Activated T-helper 17 cell treated with anti-CD3 and anti-CD28 coated beads, Interleukin-2, amount 50 U/mL, for 72 hours (primary cell): ENCODE results near the gene AQP12A. TPM values are rescaled to one million over a fixed set of nuclear protein-coding genes. Genes with fewer than 3 reads are reported as not detected.
"Not testable (repeated sequence)": the region's sequence is repeated elsewhere in the genome, so short reads cannot be mapped to it uniquely, and the experiment has no call there.

Experiments used
- ATAC-seq: fragments of 150-1000 bp; cut with Tn5 transposase; replicated peaks from 2 replicates; pipeline ENCODE4 v1.10.0; 2021; ENCODE audit warnings: mild to moderate bottlenecking, moderate library complexity
- H3K27ac Mint-ChIP-seq: one replicate; pipeline ENCODE4 v1.8.0; 2022; ENCODE audit warnings: mixed read lengths
- H3K27me3 Mint-ChIP-seq: one replicate; pipeline ENCODE4 v1.8.0; 2022; ENCODE audit warnings: mixed read lengths
- H3K36me3 Mint-ChIP-seq: one replicate; pipeline ENCODE4 v1.8.0; 2022; ENCODE audit warnings: low read depth, mild to moderate bottlenecking, mixed read lengths
- H3K4me1 Mint-ChIP-seq: one replicate; pipeline ENCODE4 v1.8.0; 2022; ENCODE audit warnings: mixed read lengths
- H3K4me3 Mint-ChIP-seq: one replicate; pipeline ENCODE4 v1.8.0; 2022; ENCODE audit warnings: mild to moderate bottlenecking, mixed read lengths
- H3K9me3 Mint-ChIP-seq: one replicate; pipeline ENCODE4 v1.8.0; 2022; ENCODE audit warnings: mixed read lengths
- total RNA-seq, 2 donors: library from RNA; stranded (reverse); gene quantifications; one replicate each; pipeline ENCODE4 v1.2.3, GENCODE V29; 2022

AQP12A gene, protein sequence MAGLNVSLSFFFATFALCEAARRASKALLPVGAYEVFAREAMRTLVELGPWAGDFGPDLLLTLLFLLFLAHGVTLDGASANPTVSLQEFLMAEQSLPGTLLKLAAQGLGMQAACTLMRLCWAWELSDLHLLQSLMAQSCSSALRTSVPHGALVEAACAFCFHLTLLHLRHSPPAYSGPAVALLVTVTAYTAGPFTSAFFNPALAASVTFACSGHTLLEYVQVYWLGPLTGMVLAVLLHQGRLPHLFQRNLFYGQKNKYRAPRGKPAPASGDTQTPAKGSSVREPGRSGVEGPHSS
- total RNA-seq, result not detected

DNA sequence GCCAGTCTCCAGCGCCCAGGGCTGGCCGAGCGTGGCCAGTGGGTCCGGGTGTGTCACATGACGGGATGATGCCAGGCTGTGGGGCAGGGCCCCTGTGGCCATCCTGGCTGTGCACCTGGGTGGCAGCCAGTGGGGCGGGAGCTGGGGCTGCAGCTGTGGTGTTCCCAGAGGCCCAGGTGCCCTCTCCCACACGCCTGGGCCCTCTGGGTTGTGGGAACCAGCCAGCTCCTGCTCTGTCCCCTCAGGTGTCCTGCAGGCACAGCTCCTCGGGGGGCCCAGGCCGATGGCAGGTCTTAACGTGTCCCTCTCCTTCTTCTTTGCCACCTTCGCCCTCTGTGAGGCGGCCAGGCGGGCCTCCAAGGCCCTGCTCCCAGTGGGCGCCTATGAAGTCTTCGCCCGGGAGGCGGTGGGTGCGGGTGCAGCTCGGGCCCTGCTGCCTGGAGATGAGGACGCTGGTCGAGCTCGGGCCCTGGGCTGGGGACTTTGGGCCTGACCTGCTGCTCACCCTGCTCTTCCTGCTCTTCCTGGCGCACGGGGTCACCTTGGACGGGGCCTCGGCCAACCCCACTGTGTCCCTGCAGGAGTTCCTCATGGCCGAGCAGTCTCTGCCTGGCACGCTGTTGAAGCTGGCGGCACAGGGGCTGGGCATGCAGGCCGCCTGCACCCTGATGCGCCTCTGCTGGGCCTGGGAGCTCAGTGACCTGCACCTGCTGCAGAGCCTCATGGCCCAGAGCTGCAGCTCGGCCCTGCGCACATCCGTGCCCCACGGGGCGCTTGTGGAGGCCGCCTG, at the start of gene AQP12A:
Gene AQP12A, plus strand, starts transcription at position 236 of the 790 bp plus-strand sequence. Its CDS starts 48 bp downstream, at position 284.
- H3K4me1 Mint-ChIP-seq, H3K27ac Mint-ChIP-seq, H3K27me3 Mint-ChIP-seq, ATAC-seq, H3K4me3 Mint-ChIP-seq, H3K36me3 Mint-ChIP-seq, H3K9me3 Mint-ChIP-seq: not testable (repeated sequence)

DNA sequence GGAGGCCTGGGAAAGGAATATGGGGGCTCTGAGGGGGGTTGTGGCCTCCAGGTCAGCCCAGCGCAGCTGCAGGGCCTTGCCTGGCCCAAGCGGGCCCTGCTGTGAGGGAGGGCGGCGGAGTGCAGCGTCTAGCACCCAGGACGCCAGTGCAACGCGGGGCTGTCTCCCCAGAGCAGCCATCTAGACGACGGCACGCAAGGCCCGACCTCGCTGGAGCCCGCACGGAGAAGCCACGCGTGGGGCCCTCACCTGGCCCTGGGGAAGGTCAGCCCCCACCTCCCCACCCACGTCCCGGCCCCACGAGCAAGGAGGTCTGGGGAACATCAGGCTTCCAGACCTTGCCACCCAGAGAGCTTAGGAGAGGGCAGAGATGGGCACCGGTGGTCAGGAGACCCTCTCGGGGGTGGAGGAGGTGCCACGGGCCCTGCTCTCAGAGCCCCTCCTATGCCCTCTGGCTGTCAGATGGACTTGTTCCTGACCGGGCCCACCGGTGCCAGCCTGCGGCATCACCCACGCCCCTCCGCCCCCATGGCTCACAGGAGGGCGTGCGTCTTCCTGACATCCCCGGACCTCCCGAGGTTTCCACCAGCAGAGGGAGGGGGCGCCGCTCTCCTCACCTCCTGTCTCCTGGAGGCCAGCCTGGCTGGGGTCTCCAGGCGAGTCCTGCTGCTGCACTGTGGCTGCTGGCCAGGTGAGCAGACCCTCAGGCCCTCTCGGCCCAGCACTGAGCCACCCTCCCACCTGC, 49.4 kb upstream of the AQP12A start:
- H3K9me3 Mint-ChIP-seq, result no peaks in the 10 kb centered on the region
- no peak for ATAC-seq
- H3K27ac Mint-ChIP-seq, result no peak overlapping the region

DNA sequence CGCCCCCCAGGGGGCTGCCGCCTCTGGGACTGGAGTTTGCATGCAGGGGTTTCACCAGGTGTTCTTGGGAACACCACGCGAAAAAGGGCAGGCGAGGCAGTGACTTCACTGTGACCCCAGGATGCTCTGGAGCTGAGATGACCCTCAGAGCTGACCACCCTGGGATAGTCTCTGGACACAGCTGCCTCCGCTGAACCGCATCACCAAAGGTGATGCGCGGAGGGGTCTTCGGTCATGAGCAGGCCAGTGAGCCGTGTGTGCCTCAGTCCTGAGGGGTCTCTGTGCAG, 48.9 kb upstream of the AQP12A start:
- Mint-ChIP-seq H3K9me3 (no peaks in the 10 kb centered on the region), H3K4me3 (no peak overlapping the region), H3K27ac (no peak overlapping the region), H3K27me3 (peaks cover 5% of the 10 kb centered on the region), H3K36me3 (no peaks in the 10 kb centered on the region), H3K4me1 (no peaks in the 10 kb centered on the region)
- no peak for ATAC-seq

More for the DNA sequence above, 49.4 kb upstream of the AQP12A start:
- Mint-ChIP-seq H3K36me3 (no peaks in the 10 kb centered on the region), H3K27me3 (no peaks in the 10 kb centered on the region), H3K4me3 (no peak overlapping the region), H3K4me1 (no peaks in the 10 kb centered on the region)

DNA sequence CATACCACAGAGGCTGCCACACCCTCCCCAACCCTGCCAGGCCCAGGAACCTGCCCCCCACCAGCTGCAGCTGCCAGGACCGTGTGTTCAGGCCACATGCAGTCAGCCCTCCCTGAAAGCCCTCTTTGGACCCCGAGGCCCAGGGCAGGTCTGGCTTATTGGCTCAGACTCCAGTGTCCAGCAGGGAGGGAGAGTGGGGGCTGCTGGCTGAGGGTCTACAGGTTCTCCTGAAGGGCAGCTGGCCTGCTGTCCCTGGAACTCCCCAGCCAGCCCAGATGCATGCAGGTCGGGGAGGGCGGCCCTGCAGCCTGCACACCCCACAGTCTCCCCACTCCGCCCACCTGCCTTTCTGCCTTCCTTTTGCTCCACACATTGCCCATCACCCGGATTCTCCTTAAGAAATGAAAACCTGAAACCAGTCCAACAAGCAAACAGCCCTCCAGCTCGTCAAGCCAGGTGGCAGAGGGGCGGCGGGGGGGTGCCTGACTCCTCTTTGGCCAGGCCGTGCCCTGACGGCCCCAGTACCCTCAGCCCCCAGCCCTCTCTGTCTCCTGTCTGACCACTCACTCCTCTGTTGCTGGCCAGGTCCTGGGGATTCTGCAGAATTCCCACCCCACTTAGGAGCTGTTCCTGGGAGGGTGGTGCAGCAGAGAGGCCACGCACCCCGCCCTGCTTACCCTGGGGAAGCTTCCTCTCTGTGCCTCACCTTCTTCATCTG, 48.4 kb upstream of the AQP12A start:
- H3K27me3 Mint-ChIP-seq, result peaks cover 7% of the 10 kb centered on the region
- no peak overlapping the region for H3K4me3 Mint-ChIP-seq
- no peaks in the 10 kb centered on the region for H3K4me1 Mint-ChIP-seq
- no peak for ATAC-seq
- H3K27ac Mint-ChIP-seq, result no peak overlapping the region
- H3K9me3 Mint-ChIP-seq, result no peaks in the 10 kb centered on the region
- H3K36me3 Mint-ChIP-seq, result no peaks in the 10 kb centered on the region

DNA sequence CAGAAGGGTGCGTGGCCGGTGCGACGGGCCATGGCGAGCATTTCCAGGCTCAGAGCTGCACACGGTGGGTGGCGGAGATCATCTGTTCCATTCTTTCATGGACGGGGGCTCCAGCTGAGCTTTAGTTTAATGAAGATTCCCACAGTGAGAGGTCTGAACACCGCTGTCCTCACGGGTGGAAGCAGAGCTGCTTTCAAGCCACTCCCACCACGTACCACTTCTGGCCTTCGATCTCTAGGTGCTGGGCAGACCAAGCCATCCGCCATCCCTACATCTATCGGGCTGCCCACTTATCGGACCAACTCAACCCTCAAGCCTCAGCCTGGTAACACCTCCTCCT, 47.9 kb upstream of the AQP12A start:
- H3K27me3 Mint-ChIP-seq, result peaks cover 7% of the 10 kb centered on the region
- ATAC-seq, result no peak
- no peaks in the 10 kb centered on the region for H3K36me3 Mint-ChIP-seq
- no peak overlapping the region for H3K27ac Mint-ChIP-seq
- H3K4me1 Mint-ChIP-seq, result no peaks in the 10 kb centered on the region
- H3K9me3 Mint-ChIP-seq, result no peaks in the 10 kb centered on the region
- H3K4me3 Mint-ChIP-seq, result no peak overlapping the region

DNA sequence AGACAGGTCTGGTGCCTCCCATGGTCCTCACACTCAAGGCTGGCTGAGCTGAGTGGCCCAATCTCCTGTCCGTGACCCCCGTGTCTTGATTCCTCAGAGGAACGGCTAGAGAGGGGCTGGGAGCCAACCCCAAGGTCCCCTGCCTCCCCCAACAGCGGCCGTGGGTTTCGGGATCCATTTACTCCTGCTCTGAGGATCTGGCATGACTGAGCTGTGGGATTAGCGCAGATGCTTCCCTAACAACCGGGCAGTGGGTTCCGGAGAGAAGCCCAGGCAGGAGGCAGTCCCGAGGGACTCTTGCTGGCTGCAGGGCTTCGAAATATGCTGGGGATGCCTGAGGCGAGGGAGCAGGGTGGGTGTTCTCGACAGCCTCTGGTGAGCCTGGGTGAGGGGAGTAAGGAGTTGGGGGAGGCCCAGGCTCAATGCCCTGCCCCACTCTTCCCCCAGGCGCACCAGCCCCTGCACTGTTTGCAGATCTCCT, 47.5 kb upstream of the AQP12A start:
- H3K4me3 Mint-ChIP-seq, result no peak overlapping the region
- no peaks in the 10 kb centered on the region for H3K4me1 Mint-ChIP-seq

DNA sequence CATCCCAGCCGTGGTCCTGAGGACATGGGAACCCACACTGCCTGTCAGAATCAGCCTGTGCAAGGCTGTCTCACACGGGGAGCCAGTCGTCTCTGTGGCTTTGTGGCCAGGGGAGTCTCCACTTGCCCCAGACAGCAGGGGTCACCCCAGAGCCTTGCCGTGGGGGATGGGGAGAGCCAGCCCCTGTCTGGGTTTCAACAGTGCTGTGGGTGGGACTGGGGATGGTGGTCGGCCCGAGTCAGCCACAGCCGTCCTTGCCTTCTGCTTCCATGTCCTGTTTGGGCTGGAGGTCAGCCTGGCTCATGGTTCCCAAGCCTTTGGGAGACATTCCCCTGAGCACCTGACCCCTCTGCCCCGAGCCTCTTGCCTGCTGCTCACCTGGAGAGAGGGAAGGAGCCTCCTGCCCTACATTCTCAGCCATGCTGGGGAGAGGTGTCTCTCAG, 46.8 kb upstream of the AQP12A start:
- no peak overlapping the region for H3K27ac Mint-ChIP-seq
- no peaks in the 10 kb centered on the region for H3K4me1 Mint-ChIP-seq
- H3K27me3 Mint-ChIP-seq, result peaks cover 13% of the 10 kb centered on the region
- no peaks in the 10 kb centered on the region for H3K36me3 Mint-ChIP-seq
- no peaks in the 10 kb centered on the region for H3K9me3 Mint-ChIP-seq
- H3K4me3 Mint-ChIP-seq, result no peak overlapping the region
- no peak for ATAC-seq

More for the DNA sequence above, 47.5 kb upstream of the AQP12A start:
- no peak for ATAC-seq
- no peaks in the 10 kb centered on the region for H3K36me3 Mint-ChIP-seq
- H3K9me3 Mint-ChIP-seq, result no peaks in the 10 kb centered on the region
- peaks cover 9% of the 10 kb centered on the region for H3K27me3 Mint-ChIP-seq
- H3K27ac Mint-ChIP-seq, result no peak overlapping the region

DNA sequence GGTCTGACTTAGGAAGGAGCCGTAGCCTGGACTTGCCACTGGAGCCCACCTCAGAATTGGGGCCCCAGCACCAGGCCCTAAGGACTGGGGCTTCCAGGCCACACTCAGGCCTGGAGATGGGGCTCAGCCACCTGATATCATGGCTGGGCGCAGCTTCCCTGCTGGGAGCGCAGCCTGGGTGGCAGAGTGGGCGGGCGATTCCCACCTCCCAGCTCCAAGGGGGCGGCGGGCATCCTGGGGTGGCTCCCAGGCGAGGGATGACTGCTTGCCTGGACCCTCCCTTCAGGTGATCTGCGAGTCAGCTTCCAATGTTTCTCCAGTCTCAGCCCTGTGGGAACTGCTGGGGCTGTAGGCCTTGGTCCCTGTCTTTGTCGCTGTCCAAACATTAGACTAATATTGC, 46.3 kb upstream of the AQP12A start:
- Mint-ChIP-seq H3K4me3 (no peak overlapping the region), H3K27ac (no peak overlapping the region), H3K9me3 (no peaks in the 10 kb centered on the region), H3K27me3 (peaks cover 13% of the 10 kb centered on the region), H3K4me1 (no peaks in the 10 kb centered on the region), H3K36me3 (no peaks in the 10 kb centered on the region)
- ATAC-seq, result no peak

DNA sequence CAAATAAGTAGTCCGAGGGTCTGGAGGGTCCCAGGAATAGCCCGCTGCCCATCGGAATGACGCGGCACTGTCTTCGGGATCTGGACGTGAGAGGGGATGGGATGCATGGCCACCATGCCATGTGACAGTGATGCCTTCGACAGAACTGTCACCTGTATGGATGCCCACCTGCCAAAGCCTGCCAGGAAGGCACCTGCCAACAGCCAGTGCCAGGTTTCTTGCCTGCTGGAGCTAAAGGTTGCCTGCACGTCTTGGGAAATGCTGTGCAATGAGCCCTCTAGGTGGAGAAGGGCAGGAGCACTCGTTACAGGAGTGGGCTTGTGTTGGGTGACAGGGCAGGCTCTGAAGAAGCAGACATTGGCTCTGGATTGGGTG, 45.9 kb upstream of the AQP12A start:
- Mint-ChIP-seq H3K27ac (no peak overlapping the region), H3K4me3 (no peak overlapping the region), H3K27me3 (peaks cover 14% of the 10 kb centered on the region), H3K9me3 (no peaks in the 10 kb centered on the region), H3K36me3 (no peaks in the 10 kb centered on the region), H3K4me1 (no peaks in the 10 kb centered on the region)
- no peak for ATAC-seq

DNA sequence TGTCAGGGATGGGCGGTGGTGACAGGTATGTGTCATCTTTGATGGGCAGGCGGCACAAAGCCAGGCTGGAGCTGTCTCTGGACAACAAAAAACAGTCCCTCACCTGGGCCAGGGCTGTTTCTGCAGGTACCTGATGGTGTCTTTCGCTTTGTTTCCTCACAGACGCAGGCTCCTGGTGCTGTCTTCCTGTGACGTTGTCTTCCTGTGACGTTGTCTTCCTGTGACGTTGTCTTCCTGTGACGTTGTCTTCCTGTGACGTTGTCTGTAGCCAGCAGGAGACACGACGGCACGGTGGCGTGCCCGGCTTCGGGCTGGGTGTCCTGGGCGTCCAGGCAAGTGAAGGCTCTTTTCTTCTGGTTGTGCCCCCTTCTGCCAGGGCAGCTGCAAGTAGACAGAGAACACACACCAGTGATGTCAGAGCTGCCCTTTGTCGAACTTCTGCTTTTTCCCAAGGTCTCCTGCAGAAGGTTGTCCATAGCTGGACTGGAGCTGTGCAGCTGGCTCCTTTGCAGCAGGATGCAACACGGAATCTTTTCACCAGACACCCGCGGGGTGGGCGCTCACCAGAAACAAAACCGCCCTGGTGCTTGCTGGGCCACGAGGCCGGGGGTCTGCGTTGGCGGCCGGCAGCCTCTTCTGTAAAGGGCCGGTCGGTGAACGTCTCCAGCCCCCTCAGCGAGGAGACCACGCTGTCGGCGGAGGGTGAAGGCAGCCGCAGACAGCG, 45.3 kb upstream of the AQP12A start:
- no peak for ATAC-seq
- no peak overlapping the region for H3K4me3 Mint-ChIP-seq
- no peak overlapping the region for H3K27ac Mint-ChIP-seq
- no peaks in the 10 kb centered on the region for H3K4me1 Mint-ChIP-seq
- H3K9me3 Mint-ChIP-seq, result no peaks in the 10 kb centered on the region
- H3K36me3 Mint-ChIP-seq, result no peaks in the 10 kb centered on the region
- peaks cover 18% of the 10 kb centered on the region for H3K27me3 Mint-ChIP-seq

DNA sequence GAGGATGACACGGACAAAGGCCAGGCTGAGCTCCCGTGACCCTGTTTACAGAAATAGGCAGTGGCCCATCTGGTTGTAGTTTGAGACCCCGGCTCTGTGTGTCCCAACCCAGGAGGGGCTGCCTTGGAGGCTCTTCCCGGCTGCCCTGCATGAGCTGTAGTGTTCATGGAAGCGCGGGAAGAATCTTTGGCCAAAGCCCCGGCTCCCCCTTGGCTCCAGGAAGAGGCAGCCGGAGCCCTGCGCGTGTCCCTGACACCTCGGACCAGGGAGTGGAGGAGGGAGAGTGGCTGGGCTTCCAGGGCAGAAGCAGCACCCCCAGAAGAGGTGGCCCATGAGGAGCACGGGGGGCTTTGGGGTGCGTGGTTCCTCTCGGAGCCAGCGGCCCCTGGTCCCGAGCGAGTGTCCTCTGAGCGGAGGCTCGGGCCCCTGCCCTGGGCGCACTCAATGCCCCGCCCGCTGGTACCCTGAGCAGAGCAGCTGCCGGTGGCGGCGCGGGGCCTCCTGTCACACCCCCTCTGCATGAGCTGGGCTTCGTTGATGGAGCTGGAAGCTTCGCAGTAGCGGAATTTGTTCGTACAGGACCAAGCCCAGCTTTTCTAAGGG, 44.7 kb upstream of the AQP12A start:
- Mint-ChIP-seq H3K9me3 (no peaks in the 10 kb centered on the region), H3K27ac (no peak overlapping the region), H3K36me3 (no peaks in the 10 kb centered on the region), H3K27me3 (peaks cover 18% of the 10 kb centered on the region), H3K4me1 (no peaks in the 10 kb centered on the region), H3K4me3 (no peak overlapping the region)
- no peak for ATAC-seq

DNA sequence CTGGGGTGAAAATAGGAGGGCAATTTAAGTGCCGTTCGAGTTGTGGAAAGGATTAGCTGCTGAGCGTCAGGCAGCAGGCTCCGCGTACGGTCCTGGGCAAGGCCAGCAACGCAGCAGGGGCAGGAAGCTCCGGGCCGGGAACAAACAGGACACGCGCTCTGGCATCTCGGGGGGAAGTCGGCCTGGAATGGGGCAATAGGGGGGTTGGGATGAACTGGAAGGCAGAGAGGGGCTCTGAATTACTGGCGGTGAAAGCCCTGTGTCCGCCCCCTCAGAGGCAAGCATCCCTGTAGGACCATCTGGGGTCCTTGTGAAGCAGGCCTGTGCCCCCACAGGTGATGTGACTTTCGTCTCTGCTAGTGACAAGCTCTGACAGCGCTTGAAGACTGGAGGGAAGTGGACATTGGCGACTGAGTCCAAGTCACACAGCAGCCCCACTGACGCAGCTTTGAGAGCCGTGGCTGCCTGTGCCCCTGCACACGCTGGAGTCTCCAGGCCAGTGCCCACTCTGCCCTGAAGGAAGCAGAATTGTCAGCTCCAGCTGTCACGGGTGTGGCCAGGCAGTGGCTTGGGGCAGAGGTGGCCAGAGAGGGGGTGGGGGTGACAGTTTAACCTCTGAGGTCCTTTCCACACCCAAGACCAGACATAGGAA, 44.0 kb upstream of the AQP12A start:
- Mint-ChIP-seq H3K27ac (no peak overlapping the region), H3K4me3 (no peak overlapping the region), H3K36me3 (no peaks in the 10 kb centered on the region), H3K27me3 (peaks cover 22% of the 10 kb centered on the region), H3K9me3 (no peaks in the 10 kb centered on the region), H3K4me1 (no peaks in the 10 kb centered on the region)
- ATAC-seq, result no peak

DNA sequence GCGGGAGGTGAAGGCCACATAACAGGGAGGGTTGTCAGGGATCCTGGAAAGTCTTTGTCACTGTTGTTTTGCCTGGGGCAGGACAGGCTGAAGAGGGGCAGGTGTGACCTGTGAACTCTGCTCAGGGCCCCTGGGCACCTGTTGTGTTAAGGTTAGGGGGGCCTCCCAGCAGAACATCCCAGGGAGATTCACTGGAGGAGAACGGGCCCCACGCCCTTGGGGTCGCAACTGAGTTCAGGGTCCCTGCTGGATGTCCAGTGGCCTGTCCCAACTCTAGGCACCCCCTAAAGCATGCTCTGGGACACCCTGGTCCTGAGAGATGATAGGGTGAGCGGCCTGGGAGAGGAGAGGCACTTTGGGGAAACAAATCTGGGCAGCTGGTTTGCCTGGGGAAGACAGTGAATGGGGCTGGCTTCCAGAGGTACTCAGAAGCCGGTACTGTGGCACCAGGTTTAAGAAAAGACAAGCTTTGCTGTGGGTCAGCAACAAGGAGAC, 43.5 kb upstream of the AQP12A start:
- H3K27ac Mint-ChIP-seq, result no peak overlapping the region
- H3K36me3 Mint-ChIP-seq, result no peaks in the 10 kb centered on the region
- ATAC-seq, result no peak
- no peaks in the 10 kb centered on the region for H3K9me3 Mint-ChIP-seq
- H3K27me3 Mint-ChIP-seq, result peaks cover 23% of the 10 kb centered on the region
- H3K4me1 Mint-ChIP-seq, result no peaks in the 10 kb centered on the region
- no peak overlapping the region for H3K4me3 Mint-ChIP-seq
